ENCODE measurements around the gene ZRANB1. TPM values are rescaled to one million over a fixed set of nuclear protein-coding genes. Genes with fewer than 3 reads are reported as not detected.

The ZRANB1 gene
- total and polyA plus RNA-seq, 2 experiments from 2014 or later = 7.9 to 30.0 TPM

- H3K36me3 ChIP-seq (replicated peaks; ENCODE audit: insufficient read depth, low read depth) = no peaks in the 10 kb centered on the region
- no peak for DNase-seq (ENCODE audit: low spot score)
- H3K9me2 ChIP-seq (replicated peaks; ENCODE audit: insufficient read depth) = no peaks in the 10 kb centered on the region
- H3K79me2 ChIP-seq = peaks cover 82% of the 10 kb centered on the region
- no peak overlapping the region for H3K4me2 ChIP-seq
- peaks cover 87% of the 10 kb centered on the region for H4K20me1 ChIP-seq (ENCODE audit: insufficient read depth, poor library complexity, severe bottlenecking)
- WGBS (ENCODE audit: low lambda C conversion rate, missing lambda C conversion rate) = 87% methylated on average over 15 of the region's 15 CpGs
- H3K9me3 ChIP-seq (ENCODE audit: low read depth) = no peaks in the 10 kb centered on the region
- H3K4me1 ChIP-seq (ENCODE audit: insufficient read depth) = peaks cover 43% of the 10 kb centered on the region
- no peaks in the 10 kb centered on the region for H3K27me3 ChIP-seq
- H2AFZ ChIP-seq = no peak overlapping the region
- H3K27ac ChIP-seq = no peak overlapping the region
- no peak overlapping the region for H3K4me3 ChIP-seq
- TF ChIP-seq EZH2phosphoT487 (IDR thresholded peaks at IDR 0.05; ENCODE audit: low read depth, severe bottlenecking, unreplicated experiment) = no peak
- TF ChIP-seq EZH2 (IDR thresholded peaks at IDR 0.05; ENCODE audit: borderline replicate concordance) = no peak
- TF ChIP-seq CTCF (IDR thresholded peaks at IDR 0.05; ENCODE audit: poor library complexity) = no peak
These were observed 90.6 kb downstream of the ZRANB1 start for GRCh38 chr10:125032474-125033020.

- peaks cover 43% of the 10 kb centered on the region for H3K4me1 ChIP-seq (ENCODE audit: insufficient read depth)
These were observed 91.4 kb downstream of the ZRANB1 start for GRCh38 chr10:125033146-125033924.

GRCh38 chr10:125034675-125035074 lies 92.8 kb downstream of the ZRANB1 start:
- no peaks in the 10 kb centered on the region for H3K27me3 ChIP-seq
- H3K4me1 ChIP-seq (ENCODE audit: insufficient read depth) = peaks cover 50% of the 10 kb centered on the region
- WGBS (ENCODE audit: low lambda C conversion rate, missing lambda C conversion rate) = 56% methylated on average over 3 of the region's 3 CpGs
- no peak overlapping the region for H3K4me3 ChIP-seq
- H3K9me3 ChIP-seq (ENCODE audit: low read depth) = no peaks in the 10 kb centered on the region
- peak overlapping the region; percentile 42 for H3K4me2 ChIP-seq
- peaks cover 86% of the 10 kb centered on the region for H3K79me2 ChIP-seq
- no peak overlapping the region for H2AFZ ChIP-seq
- peaks cover 66% of the 10 kb centered on the region for H4K20me1 ChIP-seq (ENCODE audit: insufficient read depth, poor library complexity, severe bottlenecking)
- no peak for DNase-seq (ENCODE audit: low spot score)
- peak overlapping the region; percentile 71 for H3K27ac ChIP-seq
- TF ChIP-seq CTCF (IDR thresholded peaks at IDR 0.05; ENCODE audit: poor library complexity) (no peak), EZH2 (IDR thresholded peaks at IDR 0.05; ENCODE audit: borderline replicate concordance) (no peak)
- H3K36me3 ChIP-seq (replicated peaks; ENCODE audit: insufficient read depth, low read depth) = no peaks in the 10 kb centered on the region
- H3K9me2 ChIP-seq (replicated peaks; ENCODE audit: insufficient read depth) = no peaks in the 10 kb centered on the region

More at GRCh38 chr10:125033146-125033924, 91.4 kb downstream of the ZRANB1 start:
- Histone ChIP-seq H3K4me3 (no peak overlapping the region), H3K9me3 (ENCODE audit: low read depth) (no peaks in the 10 kb centered on the region), H4K20me1 (ENCODE audit: insufficient read depth, poor library complexity, severe bottlenecking) (peaks cover 79% of the 10 kb centered on the region), H2AFZ (no peak overlapping the region), H3K27me3 (no peaks in the 10 kb centered on the region), H3K27ac (no peak overlapping the region), H3K4me2 (no peak overlapping the region), H3K36me3 (replicated peaks; ENCODE audit: insufficient read depth, low read depth) (no peaks in the 10 kb centered on the region), H3K79me2 (peaks cover 82% of the 10 kb centered on the region), H3K9me2 (replicated peaks; ENCODE audit: insufficient read depth) (no peaks in the 10 kb centered on the region)
- DNase-seq (ENCODE audit: low spot score) = no peak
- no peak for TF ChIP-seq CTCF (IDR thresholded peaks at IDR 0.05; ENCODE audit: poor library complexity)
- no peak for TF ChIP-seq EZH2 (IDR thresholded peaks at IDR 0.05; ENCODE audit: borderline replicate concordance)
- TF ChIP-seq EZH2phosphoT487 (IDR thresholded peaks at IDR 0.05; ENCODE audit: low read depth, severe bottlenecking, unreplicated experiment) = no peak
- WGBS (ENCODE audit: low lambda C conversion rate, missing lambda C conversion rate) = 93% methylated on average over 26 of the region's 27 CpGs
